Measurements from ENCODE around the gene MDGA2. TPM values are rescaled to one million over a fixed set of nuclear protein-coding genes. Genes with fewer than 3 reads are reported as not detected.

MDGA2 gene
- total RNA-seq, 1 experiment from 2014 or later = not detected

DNA sequence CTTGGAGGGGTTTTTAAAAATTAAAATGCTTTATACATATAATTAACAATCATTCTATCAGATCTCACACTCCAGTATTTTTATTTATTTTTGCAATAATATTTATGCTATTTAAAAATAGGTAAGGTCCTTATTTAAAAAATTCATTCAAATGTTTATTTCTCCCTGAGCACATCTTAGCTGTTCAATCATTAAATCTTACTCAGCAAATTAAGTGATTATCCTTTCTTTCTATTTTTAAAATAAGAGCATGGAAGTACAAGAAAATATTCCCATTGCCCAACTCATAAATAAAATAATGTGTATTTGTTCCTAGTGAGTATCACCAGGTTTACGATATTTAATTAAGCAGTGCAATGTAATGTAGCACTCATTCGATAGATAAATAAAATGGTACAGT, 666.7 kb downstream of the MDGA2 start (continued):
- TF ChIP-seq, protein P1, sequence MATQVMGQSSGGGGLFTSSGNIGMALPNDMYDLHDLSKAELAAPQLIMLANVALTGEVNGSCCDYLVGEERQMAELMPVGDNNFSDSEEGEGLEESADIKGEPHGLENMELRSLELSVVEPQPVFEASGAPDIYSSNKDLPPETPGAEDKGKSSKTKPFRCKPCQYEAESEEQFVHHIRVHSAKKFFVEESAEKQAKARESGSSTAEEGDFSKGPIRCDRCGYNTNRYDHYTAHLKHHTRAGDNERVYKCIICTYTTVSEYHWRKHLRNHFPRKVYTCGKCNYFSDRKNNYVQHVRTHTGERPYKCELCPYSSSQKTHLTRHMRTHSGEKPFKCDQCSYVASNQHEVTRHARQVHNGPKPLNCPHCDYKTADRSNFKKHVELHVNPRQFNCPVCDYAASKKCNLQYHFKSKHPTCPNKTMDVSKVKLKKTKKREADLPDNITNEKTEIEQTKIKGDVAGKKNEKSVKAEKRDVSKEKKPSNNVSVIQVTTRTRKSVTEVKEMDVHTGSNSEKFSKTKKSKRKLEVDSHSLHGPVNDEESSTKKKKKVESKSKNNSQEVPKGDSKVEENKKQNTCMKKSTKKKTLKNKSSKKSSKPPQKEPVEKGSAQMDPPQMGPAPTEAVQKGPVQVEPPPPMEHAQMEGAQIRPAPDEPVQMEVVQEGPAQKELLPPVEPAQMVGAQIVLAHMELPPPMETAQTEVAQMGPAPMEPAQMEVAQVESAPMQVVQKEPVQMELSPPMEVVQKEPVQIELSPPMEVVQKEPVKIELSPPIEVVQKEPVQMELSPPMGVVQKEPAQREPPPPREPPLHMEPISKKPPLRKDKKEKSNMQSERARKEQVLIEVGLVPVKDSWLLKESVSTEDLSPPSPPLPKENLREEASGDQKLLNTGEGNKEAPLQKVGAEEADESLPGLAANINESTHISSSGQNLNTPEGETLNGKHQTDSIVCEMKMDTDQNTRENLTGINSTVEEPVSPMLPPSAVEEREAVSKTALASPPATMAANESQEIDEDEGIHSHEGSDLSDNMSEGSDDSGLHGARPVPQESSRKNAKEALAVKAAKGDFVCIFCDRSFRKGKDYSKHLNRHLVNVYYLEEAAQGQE (IDR thresholded peaks at IDR 0.05; ENCODE audit: low read depth) = no peak
- TF ChIP-seq RAD21 (IDR thresholded peaks at IDR 0.05; ENCODE audit: low read depth) = no peak
- TF ChIP-seq ELF1 (IDR thresholded peaks at IDR 0.05; ENCODE audit: borderline replicate concordance, low read depth) = no peak
- no peak for TF ChIP-seq ZFX (IDR thresholded peaks at IDR 0.05)
- TF ChIP-seq SP1 (IDR thresholded peaks at IDR 0.05; ENCODE audit: low read depth) = no peak
- TF ChIP-seq EZH2 (IDR thresholded peaks at IDR 0.05) = no peak

DNA sequence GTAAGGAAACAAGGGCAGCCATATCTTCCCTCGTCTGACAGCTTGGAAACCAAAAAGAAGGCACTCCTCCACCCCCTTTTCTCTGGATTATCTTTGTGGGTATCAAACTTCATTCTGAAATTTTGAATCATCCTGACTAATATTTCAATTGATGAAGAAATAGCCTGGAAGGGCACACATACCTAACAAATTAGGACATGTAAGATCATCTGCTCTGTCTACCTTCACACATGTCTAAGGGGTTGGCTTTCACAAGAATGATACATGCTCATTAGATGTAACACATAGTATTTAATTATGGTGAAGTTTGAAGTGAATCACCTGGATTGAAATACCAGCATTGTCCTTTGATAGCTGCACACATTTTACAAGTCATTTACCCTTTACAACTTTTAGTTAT, 675.7 kb downstream of the MDGA2 start:
- POLR2A ChIA-PET = no interaction called here
- intact Hi-C loops (cut with micrococcal nuclease) = no loop called here

More for the DNA sequence above, 675.7 kb downstream of the MDGA2 start:
- Histone ChIP-seq H3K9ac (ENCODE audit: low read length) (no peak overlapping the region), H3K4me2 (ENCODE audit: low read length) (no peak overlapping the region), H3K9me2 (ENCODE audit: insufficient read depth) (no peaks in the 10 kb centered on the region), H3K27me3 (ENCODE audit: insufficient read depth, low read length) (no peaks in the 10 kb centered on the region), H3K79me2 (ENCODE audit: insufficient read depth, low read length) (no peaks in the 10 kb centered on the region), H3K27ac (ENCODE audit: low read depth, low read length) (no peak overlapping the region), H3K9me3 (ENCODE audit: control insufficient read depth in 1 of 2, insufficient read depth in 1 of 2, low read depth in 1 of 2, low read length in 2 of 2) (peaks cover 0 to 4% of the 10 kb centered on the region in 2 experiments; a peak in 1 of 4 replicates), H3K36me3 (ENCODE audit: control insufficient read depth in 1 of 2, insufficient read depth in 2 of 2, low read length in 2 of 2) (no peaks in the 10 kb centered on the region), H3K4me3 (replicated peaks in 1 of 2; ENCODE audit: low read depth in 1 of 2, low read length in 2 of 2) (no peak overlapping the region), H2AFZ (ENCODE audit: low read depth, low read length, poor library complexity, severe bottlenecking) (no peak overlapping the region), H4K20me1 (ENCODE audit: insufficient read depth) (no peaks in the 10 kb centered on the region), H3K4me1 (ENCODE audit: control insufficient read depth in 1 of 2, insufficient read depth in 2 of 2, low read length in 2 of 2) (no peaks in the 10 kb centered on the region)
- ChIA-PET CTCF (no interaction called here), RAD21 (ENCODE audit: low non-redundant PET in 1 of 2, low total read pairs in 2 of 2, uncharacterized antibody in 2 of 2, unreplicated experiment in 2 of 2) (no interaction called here)
- no TSS peak for BruUV-seq (replicated peaks)
- ATAC-seq (no peak), DNase-seq (ENCODE audit: low read depth, low spot score) (no peak)
- no peak for TF ChIP-seq RAD21 (IDR thresholded peaks at IDR 0.05; ENCODE audit: low read depth)
